ENCODE measurements around the gene PLN.

DNA sequence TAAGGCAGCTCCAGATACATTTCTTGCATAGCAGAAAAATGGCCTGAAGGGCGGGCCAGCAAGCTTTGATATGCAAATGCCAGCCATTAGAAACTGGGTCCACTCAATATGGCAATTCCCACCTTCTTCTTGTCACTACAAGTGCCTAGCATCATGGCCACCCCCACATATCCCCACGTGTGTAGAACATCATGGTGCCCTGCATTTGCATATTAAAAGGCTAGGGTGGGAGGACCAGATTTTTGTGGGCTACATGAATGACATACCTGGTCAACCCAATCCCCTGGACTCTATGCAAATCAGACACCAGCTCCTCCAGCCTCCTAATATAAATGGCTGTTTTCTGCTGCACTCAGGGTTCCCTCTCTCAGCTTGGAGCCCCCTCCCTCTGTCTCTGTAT lies 31.7 kb downstream of the PLN start:
- TF ChIP-seq, protein P1, sequence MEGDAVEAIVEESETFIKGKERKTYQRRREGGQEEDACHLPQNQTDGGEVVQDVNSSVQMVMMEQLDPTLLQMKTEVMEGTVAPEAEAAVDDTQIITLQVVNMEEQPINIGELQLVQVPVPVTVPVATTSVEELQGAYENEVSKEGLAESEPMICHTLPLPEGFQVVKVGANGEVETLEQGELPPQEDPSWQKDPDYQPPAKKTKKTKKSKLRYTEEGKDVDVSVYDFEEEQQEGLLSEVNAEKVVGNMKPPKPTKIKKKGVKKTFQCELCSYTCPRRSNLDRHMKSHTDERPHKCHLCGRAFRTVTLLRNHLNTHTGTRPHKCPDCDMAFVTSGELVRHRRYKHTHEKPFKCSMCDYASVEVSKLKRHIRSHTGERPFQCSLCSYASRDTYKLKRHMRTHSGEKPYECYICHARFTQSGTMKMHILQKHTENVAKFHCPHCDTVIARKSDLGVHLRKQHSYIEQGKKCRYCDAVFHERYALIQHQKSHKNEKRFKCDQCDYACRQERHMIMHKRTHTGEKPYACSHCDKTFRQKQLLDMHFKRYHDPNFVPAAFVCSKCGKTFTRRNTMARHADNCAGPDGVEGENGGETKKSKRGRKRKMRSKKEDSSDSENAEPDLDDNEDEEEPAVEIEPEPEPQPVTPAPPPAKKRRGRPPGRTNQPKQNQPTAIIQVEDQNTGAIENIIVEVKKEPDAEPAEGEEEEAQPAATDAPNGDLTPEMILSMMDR (IDR thresholded peaks at IDR 0.05), result no peak
- TF ChIP-seq, protein P2, sequence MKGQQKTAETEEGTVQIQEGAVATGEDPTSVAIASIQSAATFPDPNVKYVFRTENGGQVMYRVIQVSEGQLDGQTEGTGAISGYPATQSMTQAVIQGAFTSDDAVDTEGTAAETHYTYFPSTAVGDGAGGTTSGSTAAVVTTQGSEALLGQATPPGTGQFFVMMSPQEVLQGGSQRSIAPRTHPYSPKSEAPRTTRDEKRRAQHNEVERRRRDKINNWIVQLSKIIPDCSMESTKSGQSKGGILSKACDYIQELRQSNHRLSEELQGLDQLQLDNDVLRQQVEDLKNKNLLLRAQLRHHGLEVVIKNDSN (CRISPR knock-in tag; IDR thresholded peaks at IDR 0.05), result no peak
- TF ChIP-seq TEAD4 (CRISPR knock-in tag; IDR thresholded peaks at IDR 0.05), result no peak
- TF ChIP-seq FOXJ3 (CRISPR knock-in tag; IDR thresholded peaks at IDR 0.05; ENCODE audit: borderline replicate concordance), result no peak
- no peak for TF ChIP-seq NR1H2 (CRISPR knock-in tag; IDR thresholded peaks at IDR 0.05)

Measured in WTC11 (cell line).